ENCODE data around the gene LRMDA. TPM values are rescaled to one million over a fixed set of nuclear protein-coding genes. Genes with fewer than 3 reads are reported as not detected.

The LRMDA gene
- total RNA-seq, 6 donors from 2014 or later = 12.8 to 185 (median 18.1) TPM

DNA sequence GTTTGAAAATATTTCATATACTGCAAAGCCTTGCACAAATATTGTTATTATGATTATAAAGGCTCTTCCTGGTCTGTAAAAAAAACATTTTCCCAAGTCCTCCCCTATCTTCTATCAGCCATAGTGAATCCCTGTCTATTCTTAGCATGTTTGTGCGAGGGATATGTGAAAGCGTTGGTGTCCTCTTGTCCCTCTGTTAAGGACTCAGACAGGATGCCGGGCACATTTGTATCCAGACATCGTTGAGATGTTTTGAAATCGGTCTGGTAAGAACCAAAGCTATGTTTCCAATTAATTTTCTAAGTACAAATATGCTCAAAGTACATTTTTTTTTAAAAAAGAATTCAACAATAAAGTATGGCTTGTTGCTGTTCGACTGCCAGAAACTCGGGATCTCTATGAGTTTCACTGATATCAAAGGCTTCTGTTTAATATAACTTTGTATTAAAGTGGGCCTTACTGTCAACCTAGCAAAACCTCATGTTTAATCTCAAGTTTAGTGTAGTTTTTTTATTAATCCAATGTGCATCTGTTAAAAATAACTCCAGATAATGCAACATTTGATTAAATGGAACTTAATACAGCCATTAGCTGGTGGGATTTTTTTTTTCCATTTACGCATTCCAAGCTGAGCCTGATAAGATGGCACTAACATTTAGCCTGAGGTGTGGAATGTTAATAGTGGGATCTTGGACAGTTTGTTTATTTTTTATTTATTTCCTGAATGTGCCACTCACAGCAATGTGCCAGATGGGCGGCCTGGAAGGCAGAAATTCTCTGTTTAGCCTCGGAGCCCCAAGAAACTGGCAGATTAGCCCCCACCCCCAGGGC lies 754.3 kb downstream of the LRMDA start:
- TF ChIP-seq POLR2AphosphoS5 (IDR thresholded peaks at IDR 0.05) = no peak
- TF ChIP-seq, protein P1, sequence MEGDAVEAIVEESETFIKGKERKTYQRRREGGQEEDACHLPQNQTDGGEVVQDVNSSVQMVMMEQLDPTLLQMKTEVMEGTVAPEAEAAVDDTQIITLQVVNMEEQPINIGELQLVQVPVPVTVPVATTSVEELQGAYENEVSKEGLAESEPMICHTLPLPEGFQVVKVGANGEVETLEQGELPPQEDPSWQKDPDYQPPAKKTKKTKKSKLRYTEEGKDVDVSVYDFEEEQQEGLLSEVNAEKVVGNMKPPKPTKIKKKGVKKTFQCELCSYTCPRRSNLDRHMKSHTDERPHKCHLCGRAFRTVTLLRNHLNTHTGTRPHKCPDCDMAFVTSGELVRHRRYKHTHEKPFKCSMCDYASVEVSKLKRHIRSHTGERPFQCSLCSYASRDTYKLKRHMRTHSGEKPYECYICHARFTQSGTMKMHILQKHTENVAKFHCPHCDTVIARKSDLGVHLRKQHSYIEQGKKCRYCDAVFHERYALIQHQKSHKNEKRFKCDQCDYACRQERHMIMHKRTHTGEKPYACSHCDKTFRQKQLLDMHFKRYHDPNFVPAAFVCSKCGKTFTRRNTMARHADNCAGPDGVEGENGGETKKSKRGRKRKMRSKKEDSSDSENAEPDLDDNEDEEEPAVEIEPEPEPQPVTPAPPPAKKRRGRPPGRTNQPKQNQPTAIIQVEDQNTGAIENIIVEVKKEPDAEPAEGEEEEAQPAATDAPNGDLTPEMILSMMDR (IDR thresholded peaks at IDR 0.05) = no peak
- TF ChIP-seq POLR2A (IDR thresholded peaks at IDR 0.05) = no peak
- no peak for TF ChIP-seq EP300 (IDR thresholded peaks at IDR 0.05)
- no peak for DNase-seq
- no peak for ATAC-seq (ENCODE audit: low FRiP score in 2 of 2)
- no peaks in the 10 kb centered on the region for H3K27me3 ChIP-seq
- WGBS, 2 donors = 66 to 72% methylated on average over 10 of the region's 10 CpGs
- H3K4me1 ChIP-seq = peaks cover 0 to 7% (median 4%) of the 10 kb centered on the region in 4 donors
- no peak overlapping the region for H3K4me3 ChIP-seq
- H3K36me3 ChIP-seq = no peaks in the 10 kb centered on the region
- no peaks in the 10 kb centered on the region for H3K9me3 ChIP-seq
- H3K27ac ChIP-seq = no peak overlapping the region

DNA sequence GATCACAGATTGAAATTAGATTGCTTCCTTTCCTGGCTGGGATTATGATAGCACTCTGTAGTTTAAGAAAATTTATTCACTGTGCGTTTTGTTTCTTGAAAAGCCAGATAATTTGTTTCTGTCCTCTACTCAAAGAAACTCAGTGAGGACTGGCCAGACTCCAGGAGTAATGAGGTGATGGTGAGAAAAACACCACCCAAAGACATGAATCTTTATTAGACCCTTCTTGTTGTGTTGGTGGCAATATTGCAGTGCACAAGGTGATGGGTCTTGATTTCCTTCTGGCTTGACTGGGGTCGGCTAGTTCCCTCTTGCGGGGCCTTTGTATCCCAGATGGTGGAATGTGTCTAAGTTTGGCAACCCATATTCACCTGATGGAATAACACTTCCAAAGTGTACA lies 756.8 kb downstream of the LRMDA start:
- TF ChIP-seq POLR2AphosphoS5 (IDR thresholded peaks at IDR 0.05) = no peak
- TF ChIP-seq, protein P1 (IDR thresholded peaks at IDR 0.05) = no peak
- TF ChIP-seq POLR2A (IDR thresholded peaks at IDR 0.05) = no peak
- no peak for TF ChIP-seq EP300 (IDR thresholded peaks at IDR 0.05)
- H3K4me1 ChIP-seq = peaks cover 0 to 5% (median 1%) of the 10 kb centered on the region in 4 donors
- no peaks in the 10 kb centered on the region for H3K9me3 ChIP-seq
- no peaks in the 10 kb centered on the region for H3K36me3 ChIP-seq
- ATAC-seq (ENCODE audit: low FRiP score in 2 of 2) (no peak), DNase-seq (no peak)
- H3K4me3 ChIP-seq = no peak overlapping the region
- H3K27me3 ChIP-seq = no peaks in the 10 kb centered on the region
- no peak overlapping the region for H3K27ac ChIP-seq
- 91 to 94% methylated on average over 3 of the region's 3 CpGs for WGBS, 2 donors

DNA sequence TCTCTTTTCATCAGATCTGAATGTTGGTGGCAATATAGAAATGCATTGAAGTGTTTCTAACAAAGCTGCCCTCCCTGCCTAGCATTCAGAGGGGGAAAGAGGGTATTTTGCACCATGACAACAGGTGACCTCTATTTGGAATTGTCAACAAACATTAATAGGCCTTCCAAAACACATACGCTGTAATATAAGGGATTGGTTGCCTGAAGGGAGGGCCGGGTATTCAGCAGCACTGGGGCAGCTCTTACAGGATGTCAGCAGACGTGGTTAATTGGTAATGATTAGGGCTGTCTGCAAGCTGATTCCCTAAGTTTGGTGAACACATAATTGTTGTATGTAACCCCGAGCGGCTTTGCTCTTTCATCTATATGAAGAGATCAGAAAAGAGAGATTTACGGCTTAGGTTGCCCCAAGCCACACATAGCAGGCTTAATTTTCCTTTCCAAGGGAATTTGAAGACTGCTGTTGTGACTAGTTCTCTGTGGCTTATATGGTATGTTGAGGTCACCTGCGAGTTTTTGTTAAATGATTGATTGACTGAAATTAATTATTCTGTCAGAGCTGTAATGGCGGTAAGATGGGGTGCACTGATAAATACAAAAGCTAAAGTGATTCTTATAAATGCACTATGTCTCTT lies 759.3 kb downstream of the LRMDA start:
- H3K9me3 ChIP-seq = no peaks in the 10 kb centered on the region
- H3K36me3 ChIP-seq = no peaks in the 10 kb centered on the region
- DNase-seq (no peak), ATAC-seq (ENCODE audit: low FRiP score in 2 of 2) (no peak)
- no peak overlapping the region for H3K4me3 ChIP-seq
- no peaks in the 10 kb centered on the region for H3K27me3 ChIP-seq
- 81 to 89% methylated on average over 8 of the region's 8 CpGs for WGBS, 2 donors
- TF ChIP-seq, protein P1 (IDR thresholded peaks at IDR 0.05) = no peak
- H3K4me1 ChIP-seq = peaks cover 4 to 8% (median 5%) of the 10 kb centered on the region in 4 donors
- no peak overlapping the region for H3K27ac ChIP-seq

DNA sequence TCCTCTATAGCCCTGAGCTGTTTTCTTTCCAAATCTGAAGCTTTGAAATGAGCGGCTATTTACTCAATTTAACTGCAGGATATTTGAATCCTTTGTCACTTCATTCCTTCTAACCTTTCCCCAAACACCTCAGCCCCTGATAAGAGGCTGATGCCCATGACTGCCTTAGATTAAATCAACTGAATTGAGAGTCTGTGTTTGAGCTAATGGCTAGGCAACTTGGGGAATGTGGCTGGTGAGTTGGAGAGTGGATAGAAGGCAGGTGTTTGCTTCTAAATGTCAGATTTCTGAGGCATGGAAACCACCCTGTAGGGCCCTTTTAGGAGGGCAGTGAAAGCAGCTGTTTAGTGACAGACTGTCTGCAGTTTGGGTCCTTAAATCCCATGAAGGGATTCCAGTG lies 759.9 kb downstream of the LRMDA start:
- DNase-seq (no peak), ATAC-seq (ENCODE audit: low FRiP score in 2 of 2) (no peak)
- WGBS, 2 donors = 87 to 95% methylated on average over 1 of the region's 1 CpG
- Histone ChIP-seq H3K27me3 (no peaks in the 10 kb centered on the region), H3K4me1 (peaks cover 10 to 12% (median 10%) of the 10 kb centered on the region in 4 donors), H3K27ac (no peak overlapping the region), H3K36me3 (no peaks in the 10 kb centered on the region), H3K4me3 (no peak overlapping the region), H3K9me3 (no peaks in the 10 kb centered on the region)
- TF ChIP-seq POLR2AphosphoS5 (IDR thresholded peaks at IDR 0.05) (no peak), POLR2A (IDR thresholded peaks at IDR 0.05) (no peak), EP300 (IDR thresholded peaks at IDR 0.05) (no peak)
- TF ChIP-seq, protein P1 (IDR thresholded peaks at IDR 0.05) = no peak
